GM19328 (cell line): Measurements from ENCODE around the gene RMC1.
A peak's percentile ranks its signal among the peaks of the same experiment; 100 is the strongest.
"Not testable (repeated sequence)": the region's sequence is repeated elsewhere in the genome, so short reads cannot be mapped to it uniquely, and the experiment has no call there.

Source experiments
- ATAC-seq: cut with Tn5 transposase; IDR thresholded peaks from one replicate; pipeline ENCODE4 v1.9.1; 2021; ENCODE audit warnings: mild to moderate bottlenecking, moderate library complexity; ENCODE audit not compliant: unreplicated experiment

Gene RMC1

DNA sequence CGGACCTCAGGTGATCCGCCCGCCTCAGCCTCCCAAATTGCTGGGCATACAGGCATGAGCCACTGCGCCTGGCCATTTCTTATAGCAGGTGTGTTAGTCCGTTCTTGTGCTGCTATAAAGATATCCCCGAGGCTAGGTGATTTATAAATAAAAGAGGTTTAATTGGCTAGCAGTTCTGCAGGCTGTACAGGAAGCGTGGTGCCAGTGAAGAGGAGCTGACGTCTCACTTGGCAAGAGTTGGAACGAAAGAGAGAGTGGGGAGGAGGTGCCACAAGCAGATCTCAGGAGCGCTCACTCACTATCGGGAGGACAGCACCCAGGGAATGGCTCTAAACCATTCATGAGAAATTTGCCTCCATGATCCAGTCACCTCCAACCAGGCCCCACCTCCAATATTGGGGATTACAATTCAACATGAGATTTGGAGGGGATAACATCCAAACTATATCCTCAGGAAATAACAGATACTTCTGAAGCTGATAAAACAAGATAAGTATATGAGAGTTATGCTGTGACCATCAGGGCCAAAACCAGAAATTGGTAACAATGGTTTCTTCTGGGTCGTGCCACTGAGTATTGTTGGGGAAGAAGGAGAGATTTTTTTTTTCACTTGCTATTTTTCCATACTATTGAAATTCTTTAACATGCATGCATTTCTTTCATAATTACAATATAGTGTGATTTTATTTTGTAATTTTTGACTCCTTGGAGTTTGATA is 7.4 kb upstream of the RMC1 start:
- no peak for ATAC-seq

DNA sequence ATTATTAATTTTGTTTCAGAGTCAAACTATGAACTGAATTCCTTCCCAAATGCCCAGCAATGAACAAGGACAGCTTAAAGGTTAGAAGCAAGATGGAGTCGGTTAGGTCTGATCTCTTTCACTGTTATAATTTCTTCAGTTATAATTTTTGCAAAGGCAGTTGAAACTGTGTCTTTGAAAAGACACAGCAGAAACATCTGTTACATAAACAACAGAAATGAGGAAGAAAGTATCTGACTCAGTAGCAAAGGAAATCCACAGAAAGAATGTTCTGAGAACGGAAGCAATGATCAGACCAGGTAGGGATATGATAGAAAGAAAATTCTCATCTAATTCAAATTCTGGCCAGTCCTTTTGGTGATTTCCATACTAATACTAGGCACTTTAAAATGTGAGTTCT is 5.2 kb upstream of the RMC1 start:
- ATAC-seq, result no peak

DNA sequence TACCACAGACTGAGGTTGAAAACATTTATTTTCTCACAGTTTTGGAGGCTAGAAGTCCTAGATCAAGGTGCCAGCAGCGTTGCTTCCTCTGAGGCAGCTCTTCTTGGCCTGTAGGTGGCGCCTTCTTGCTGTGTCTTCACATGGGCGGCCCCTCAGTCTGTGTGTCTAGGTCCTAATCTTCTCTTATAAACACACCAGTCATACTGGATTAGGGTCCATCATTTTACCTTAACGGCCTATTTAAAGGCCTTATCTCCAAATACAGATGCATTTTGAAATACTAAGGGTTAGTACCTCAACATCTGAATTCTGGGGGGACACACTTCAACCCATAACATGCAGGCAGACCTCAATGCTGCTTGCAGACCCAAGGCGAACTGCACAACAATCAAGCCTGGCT is 4.4 kb upstream of the RMC1 start:
- ATAC-seq, result no peak

DNA sequence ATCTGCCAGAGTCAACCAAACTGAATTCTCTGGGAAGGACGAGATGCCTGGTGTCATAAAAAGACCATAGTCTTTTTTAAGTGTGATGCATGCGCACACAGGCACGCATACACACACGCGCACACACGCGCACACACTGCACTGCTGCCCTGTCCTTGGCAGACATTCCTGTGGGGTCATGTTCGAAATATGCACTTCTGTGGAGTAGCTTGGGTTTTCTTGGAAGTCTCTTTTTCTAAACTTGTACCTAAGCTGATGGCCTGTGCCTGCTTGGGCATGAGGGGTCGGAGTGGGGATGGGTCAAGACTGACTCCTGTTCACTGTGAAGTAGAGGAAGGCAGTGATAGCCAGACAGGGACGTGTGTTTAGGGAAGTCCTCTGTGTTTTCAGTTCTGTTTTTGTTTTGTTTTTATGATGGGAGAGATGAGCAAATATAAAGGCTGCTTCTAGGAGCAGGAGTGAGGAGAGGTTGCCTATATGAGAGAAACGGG is 4.0 kb upstream of the RMC1 start:
- no peak for ATAC-seq

DNA sequence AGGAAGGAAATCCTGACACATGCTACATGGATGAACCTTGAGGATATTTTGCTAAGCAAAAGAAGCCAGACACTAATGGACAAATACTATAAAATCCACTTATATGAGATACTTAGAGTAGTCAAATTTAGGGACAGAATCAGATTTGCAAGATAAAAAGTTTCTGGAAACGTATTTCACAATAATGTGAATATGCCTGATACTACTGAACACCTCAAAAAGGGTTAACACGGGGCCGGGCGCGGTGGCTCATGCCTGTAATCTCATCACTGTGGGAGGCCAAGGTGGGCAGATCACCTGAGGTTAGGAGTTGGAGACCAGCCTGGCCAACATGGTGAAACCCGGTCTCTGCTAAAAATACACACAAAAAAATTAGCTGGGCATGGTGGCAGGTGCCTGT is 1.7 kb upstream of the RMC1 start:
- ATAC-seq, result no peak

DNA sequence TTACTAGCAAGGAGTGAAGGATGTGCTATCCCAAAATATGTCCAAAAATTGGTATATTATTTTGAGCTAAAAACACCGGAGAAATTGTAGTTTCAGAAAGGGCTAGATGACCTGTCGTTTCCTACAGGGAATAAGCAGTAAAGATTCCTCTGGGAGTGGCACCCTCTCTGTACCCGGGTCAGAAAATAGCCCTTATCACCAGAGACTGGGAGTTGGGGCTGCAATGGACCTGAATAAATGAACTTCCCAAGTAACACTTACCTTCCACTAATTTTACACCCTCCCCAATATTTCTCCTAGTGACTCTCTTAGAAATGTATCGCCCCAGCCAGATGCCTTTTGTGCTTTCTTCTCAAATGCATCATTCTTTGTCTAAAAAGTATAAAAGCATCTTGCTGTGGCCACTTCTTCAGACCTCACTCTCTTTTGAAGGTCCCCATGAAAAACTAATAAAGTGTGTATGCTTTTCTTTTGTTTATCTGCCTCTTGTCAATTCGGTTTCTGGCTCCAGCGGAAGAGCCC is 734 bp upstream of the RMC1 start:
- no peak for ATAC-seq

DNA sequence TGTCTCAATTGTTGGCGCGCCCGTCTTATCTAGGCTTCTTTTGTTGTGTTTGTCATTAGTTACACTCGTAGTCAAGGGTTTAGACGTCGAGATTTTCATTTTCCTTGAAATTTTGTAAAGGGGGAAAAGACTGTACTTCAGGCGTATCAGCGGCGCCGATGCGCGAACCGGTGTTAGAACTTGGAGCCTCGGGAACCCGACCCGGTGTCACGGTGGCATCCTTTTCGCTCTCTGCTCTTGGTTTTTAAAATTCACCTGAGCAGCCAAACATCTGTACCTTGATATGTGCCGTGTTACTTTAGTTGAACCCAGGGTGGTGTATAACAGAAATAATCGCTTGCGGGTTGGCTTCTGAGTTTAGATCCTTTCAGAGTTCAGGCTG is 643 bp downstream of the RMC1 start:
- ATAC-seq, result no peak

DNA sequence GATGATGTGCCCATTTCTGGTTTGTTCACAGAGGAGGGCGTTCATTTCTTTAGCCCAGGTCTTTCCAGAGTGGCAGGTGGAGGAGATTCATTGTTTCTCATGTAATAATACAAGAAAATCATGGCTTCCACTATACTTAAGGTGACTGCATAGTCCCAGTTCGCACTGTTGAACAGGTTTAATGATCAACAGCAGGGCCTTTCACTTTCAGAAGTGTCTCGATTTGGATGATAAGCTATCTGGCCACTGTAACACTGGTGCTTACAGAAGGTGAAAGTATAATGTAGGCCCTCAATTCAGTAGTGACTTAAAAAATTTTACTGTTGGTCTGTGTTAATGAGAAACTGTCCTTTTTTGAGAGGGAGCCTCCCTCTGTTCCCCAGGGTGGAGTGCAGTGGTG is 1.4 kb downstream of the RMC1 start:
- ATAC-seq, result no peak

DNA sequence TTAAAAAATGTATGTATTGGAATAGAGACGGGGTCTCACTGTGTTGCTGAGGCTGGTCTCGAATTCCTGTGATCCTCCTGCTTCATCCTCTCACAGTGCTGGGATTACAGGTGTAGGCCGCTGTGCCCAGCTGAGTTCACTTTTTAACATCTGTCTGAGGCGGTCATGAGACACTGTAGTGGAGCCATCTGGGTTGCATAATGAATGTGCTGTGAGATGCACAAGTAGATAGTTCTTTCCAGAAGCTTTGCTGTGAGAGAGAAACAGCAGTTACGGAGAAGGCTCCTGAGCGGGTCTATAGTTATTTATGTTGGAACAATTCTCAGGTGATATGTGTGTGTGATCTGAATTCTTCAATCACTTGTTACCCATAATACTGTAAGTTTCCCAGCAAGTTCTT is 3.1 kb downstream of the RMC1 start:
- ATAC-seq, result no peak

DNA sequence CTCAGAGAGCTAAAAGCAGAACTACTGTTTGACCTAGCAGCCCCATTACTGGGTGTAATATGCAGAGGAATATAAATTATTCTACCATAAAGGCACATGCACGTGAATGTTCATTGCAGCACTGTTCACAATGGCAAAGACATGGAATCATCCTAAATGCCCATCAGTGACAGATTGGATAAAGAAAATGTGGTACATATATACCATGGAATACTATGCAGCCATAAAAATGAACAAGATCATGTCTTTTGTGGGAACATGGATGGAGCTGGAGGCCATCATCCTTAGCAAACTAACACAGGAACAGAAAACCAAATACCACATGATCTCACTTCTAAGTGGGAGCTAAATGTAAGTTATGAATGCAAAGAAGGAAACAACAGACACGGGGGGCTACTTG is 7.6 kb downstream of the RMC1 start:
- ATAC-seq, result not testable (repeated sequence)

DNA sequence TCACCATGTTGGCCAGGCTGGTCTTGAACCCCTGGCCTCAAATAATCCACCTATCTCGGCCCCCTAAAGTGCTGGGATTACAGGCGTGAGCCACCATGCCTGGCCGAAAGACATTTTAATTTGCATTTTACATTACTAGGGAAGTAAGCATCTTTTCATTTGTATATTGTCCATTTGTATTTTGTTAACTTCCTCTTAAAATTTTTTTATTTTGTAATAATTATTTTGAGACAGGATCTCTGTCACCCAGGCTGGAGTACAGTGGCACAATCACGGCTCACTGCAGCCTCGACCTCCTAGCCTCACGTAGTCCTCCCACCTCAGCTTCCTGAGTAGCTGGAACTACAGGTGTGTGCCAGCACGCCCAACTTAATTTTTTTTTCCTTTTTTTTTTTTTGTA is 8.9 kb downstream of the RMC1 start:
- ATAC-seq, result not testable (repeated sequence)

DNA sequence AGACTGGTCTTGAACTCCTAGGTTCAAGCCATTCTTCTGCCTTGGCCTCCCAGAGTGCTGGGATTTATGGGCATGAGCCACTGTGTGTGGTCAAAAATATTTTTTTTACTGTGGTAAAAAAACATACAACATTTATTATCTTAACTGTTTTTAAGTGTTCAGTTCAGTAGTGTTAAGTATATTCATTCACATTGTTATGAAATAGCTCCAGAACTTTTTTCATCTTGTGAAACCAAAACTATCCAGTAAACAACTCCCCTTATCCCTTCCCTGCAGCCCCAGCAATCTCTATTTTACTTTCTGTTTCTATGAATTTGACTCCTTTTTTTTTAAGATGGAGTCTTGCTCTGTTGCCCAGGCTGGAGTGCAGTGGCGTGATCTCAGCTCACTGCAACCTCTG is 9.3 kb downstream of the RMC1 start:
- ATAC-seq, result no peak

DNA sequence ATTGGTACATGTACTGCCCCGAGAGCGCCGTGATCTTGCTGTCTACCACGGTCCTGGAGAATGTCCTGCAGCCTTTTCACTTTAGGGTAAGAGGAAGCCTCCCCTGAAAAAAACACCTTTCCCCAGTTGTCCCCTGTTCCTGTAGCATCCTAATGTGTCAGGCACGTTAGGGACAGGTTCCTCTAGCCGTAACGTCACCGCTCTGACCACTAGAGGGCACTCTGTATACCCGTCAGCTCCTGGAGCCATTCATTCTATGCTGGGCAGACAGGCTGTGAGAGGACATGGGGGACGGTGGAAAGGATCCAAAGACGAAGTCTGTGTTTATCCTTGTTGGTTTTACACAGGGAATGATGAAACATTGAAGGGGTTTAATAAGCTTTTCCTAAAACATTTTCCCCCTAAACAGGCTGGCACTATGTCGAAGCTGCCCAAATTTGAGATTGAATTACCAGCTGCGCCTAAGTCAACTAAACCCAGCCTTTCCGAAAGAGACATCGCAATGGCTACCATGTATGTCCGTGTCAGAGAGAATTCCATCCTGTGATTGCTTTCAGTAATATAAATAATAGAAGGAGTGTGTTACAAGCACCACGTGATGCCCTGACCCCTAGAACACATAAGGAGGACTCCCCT is 12.7 kb downstream of the RMC1 start:
- ATAC-seq, result peak; percentile 79

DNA sequence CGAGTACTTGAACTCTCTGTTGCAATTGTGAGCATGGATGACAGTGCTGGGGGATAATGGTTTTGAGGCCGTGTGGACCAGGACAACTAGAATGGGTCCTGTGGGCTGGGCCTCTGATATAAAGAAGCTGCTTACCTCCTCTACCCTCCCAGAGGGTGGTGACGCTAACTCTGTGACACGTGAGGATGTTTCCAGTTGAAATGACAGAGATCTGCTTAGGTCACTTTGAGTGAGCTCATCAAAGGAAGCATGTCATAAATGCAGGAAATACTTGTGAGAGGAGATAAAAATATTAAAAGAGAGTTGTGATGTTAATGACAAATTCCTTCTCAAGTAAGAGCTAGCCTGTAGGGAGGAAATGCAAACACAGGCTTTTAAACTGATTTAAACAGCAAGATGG is 16.4 kb downstream of the RMC1 start:
- no peak for ATAC-seq

DNA sequence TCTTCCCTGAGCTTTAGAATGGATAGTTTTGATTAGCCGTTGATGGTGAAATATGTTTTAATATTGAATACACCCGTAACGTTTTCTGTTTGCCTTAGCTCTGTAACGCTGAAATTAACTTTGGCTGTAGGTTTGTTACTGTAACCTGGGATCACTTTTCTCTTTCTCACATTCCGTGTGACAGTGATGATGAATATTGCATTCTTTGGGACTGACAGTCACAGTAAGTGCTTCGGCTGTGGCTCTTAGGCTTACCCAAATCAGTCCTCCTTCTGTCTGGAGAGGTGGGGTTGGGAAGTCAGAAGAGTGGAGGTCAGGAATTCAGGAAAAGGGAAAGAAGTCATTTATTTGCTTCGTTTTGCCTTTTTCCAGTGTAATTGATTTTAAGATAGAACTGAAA is 18.0 kb downstream of the RMC1 start:
- no peak for ATAC-seq

DNA sequence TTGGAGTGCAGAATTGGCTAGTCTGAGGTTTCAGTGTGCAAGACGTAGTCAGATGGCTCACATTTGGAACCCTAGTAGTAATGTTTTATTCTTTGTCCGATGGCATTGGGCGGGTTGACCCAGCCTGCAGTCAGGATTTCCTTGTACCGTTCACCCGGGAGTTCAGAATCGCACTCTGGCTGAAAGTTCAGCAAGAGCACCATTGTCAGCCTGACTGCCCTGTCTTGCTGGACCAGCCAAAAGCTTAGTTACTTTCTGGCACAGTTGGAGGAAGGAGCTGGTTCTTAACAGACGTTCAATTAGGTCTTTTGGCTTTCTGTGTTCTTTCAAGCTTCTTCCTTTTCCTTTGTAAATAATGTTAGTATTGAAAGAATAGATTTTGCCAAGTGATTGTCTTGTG is 18.6 kb downstream of the RMC1 start:
- no peak for ATAC-seq

DNA sequence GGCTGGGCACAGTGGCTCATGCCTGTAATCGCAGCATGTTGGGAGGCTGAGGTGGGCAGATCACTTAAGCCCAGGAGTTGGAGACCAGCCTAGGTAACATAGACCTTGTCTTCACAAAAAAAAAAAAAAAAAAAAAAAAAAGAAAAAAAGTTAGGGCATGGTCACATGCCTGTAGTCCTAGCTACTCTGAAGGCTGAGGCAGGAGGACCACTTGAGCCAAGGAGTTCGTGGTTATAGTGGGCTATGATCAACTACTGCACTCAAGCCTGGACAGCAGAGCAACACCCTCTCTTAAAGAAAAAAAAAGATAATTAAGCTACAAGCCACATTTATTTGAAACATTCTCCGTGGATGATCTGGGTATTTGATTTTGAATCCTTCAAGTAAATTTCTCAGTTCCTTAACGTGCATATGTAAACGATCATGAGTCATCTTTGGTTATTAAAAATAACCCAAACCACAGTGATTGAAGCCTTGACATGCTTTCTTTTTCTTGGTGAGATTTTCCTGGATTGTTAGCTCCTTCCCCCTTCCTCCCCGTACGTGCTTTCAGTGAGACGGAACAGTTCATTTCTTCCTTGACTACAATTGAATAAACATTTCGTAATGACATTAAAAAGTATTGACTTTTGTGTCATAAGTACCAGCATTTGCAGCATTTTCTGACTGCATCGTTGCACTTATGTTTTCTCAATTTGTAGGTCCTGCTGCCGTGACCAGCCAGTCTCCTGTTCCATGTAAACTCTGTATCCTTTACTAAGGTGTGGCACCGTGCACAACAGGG is 20.3 kb downstream of the RMC1 start:
- no peak for ATAC-seq

DNA sequence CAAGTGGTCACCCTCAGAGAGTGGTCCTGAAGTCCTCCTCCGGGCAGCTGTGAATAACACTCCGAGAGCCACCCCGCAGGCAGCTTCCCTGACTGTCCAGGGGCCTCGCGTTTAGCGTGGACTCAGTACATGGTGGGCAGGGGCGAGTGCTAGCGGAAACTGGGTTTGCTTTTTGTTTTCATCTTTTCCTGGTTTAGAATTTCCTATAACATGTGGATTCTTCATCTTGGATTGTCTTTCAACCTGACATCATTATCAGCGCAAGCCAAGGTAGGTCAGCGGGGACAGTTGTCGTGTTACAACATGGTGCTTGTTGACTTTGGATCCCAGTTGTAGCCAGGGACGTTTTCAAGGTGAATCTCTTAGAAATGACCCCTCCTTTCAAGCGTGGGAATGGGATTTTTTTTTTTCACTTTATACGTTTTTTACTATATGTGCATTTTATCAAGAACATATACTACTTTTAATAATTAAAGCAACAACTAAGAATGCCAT is 20.9 kb downstream of the RMC1 start:
- ATAC-seq, result no peak

DNA sequence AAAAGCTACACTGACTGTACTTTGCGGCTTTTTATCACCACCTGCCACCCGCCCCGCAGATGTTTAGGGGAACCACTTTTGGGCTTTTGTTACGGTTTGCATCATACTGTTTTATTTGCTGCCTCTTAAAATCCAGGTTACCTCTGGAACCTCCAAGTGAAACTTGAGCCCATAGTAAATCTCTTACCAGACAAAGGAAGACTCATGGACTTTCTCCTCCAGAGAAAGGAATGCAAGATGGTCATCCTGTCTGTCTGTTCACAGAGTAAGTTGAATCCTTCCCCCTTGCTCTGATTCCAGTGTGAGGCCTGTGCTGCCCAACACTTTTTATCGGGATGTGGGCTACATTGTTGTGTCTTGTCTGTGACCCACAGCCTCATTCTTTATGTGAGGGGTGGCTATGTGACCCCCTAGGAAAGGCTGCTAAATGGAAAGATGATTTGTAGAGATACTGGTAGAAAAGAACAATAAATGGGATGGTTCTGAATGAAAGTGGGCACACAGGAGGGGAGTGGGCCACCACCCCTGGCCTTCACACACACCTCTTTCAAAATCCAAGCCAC is 23.3 kb downstream of the RMC1 start:
- no peak for ATAC-seq

DNA sequence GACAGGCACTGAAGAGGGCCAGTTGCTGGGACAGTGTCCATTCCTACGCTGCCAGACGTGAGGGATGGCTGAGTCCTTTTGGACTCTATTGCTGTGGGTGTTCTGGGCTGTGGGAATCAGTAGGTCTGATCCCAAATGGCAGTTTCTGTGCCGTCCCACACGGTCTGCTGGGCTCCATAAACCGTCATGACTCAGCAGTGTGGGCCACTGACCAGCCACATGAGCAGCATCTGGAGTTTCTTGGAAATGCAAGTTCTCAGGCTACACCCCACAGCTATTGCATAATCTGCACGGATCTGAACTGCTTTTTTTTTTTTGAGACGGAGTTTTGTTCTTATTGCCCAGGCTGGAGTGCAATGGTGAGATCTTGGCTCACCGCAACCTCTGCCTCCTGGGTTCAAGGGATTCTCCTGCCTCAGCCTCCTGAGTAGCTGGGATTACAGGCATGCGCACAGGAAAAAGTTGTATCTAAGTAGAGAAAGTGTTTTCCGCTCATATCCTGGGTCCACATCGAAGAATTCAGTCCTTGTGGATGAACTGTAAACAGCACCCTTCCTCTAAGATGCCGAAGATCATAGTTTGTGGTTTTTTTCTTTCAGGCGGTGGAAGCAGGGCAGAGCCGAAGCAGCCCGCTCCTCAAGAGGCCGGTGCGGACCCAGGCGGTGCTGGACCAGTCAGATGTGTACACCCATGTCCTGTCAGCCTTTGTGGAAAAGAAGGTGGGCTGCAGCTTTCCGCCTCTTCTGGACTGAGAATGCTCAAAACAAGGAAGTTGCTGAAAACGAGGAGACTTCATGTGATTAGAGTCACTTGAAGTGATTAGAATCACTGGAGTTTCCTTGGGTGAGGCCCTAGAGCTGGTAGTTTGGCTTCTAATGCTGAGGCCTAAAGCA is 25.5 kb downstream of the RMC1 start:
- no peak for ATAC-seq
